GM12891 (cell line): ENCODE results near the gene SDK1.

Experiments used
- DNase-seq: peaks from one replicate; pipeline ENCODE4 v3.0.0; 2011; ENCODE audit warnings: low spot score; ENCODE audit not compliant: insufficient read length
- FAIRE-seq: peaks from 2 replicates; lab custom pipeline; 2011; peaks lifted over from hg19 to GRCh38; lab: Jason Lieb, UNC
- PAX5 ChIP-seq: IDR thresholded peaks from 2 replicates; pipeline ENCODE4 v1.6.1; 2011; ENCODE audit warnings: low read length, moderate library complexity, mild to moderate bottlenecking; ENCODE audit not compliant: insufficient read depth, severe bottlenecking
- POLR2A ChIP-seq: IDR thresholded peaks from 2 replicates; pipeline ENCODE4 v1.6.1; 2011; ENCODE audit warnings: low read depth, low read length, control low read depth
- POLR2AphosphoS5 ChIP-seq: IDR thresholded peaks from 2 replicates; pipeline ENCODE4 v1.6.1; 2011; ENCODE audit warnings: low read depth, low read length, control low read depth
- POU2F2 ChIP-seq: IDR thresholded peaks from 2 replicates; pipeline ENCODE4 v1.6.1; 2011; ENCODE audit warnings: low read depth, mild to moderate bottlenecking, control low read depth, low read length, moderate library complexity
- SPI1 ChIP-seq: IDR thresholded peaks from 2 replicates; pipeline ENCODE4 v1.6.1; 2011; ENCODE audit warnings: low read depth, low read length, control low read depth
- TAF1 ChIP-seq: IDR thresholded peaks from 2 replicates; pipeline ENCODE4 v1.6.1; 2011; ENCODE audit warnings: low read depth, low read length, control low read depth

SDK1 gene

GRCh38 chr7:3585826-3586225 is 284.8 kb downstream of the SDK1 start:
- TF ChIP-seq TAF1 (no peak), POU2F2 (no peak), POLR2AphosphoS5 (no peak), SPI1 (no peak), POLR2A (no peak), PAX5 (no peak)
- FAIRE-seq: no peak
- no peak for DNase-seq

- TF ChIP-seq TAF1 (no peak), PAX5 (no peak), SPI1 (no peak), POU2F2 (no peak), POLR2A (no peak), POLR2AphosphoS5 (no peak)
Observed at GRCh38 chr7:3588341-3588740, 287.3 kb downstream of the SDK1 start.

GRCh38 chr7:3589752-3590151 is 288.7 kb downstream of the SDK1 start:
- TF ChIP-seq POU2F2 (no peak), PAX5 (no peak), POLR2AphosphoS5 (no peak), POLR2A (no peak), TAF1 (no peak), SPI1 (no peak)
- DNase-seq (no peak), FAIRE-seq (no peak)

More at GRCh38 chr7:3588341-3588740, 287.3 kb downstream of the SDK1 start:
- FAIRE-seq (no peak), DNase-seq (no peak)

- TF ChIP-seq TAF1 (no peak), POU2F2 (no peak), POLR2A (no peak), PAX5 (no peak), SPI1 (no peak), POLR2AphosphoS5 (no peak)
- FAIRE-seq (no peak), DNase-seq (no peak)
Observed at GRCh38 chr7:3591219-3591618, 290.2 kb downstream of the SDK1 start.

GRCh38 chr7:3591944-3592343 is 290.9 kb downstream of the SDK1 start:
- no peak for TF ChIP-seq PAX5
- no peak for TF ChIP-seq TAF1
- TF ChIP-seq SPI1: no peak
- TF ChIP-seq POU2F2: no peak
- no peak for TF ChIP-seq POLR2AphosphoS5
- DNase-seq (no peak), FAIRE-seq (no peak)

GRCh38 chr7:3592401-3593134 is 291.5 kb downstream of the SDK1 start:
- no peak for TF ChIP-seq POLR2AphosphoS5
- no peak for TF ChIP-seq SPI1
- DNase-seq (no peak), FAIRE-seq (no peak)

GRCh38 chr7:3594901-3595300 is 293.8 kb downstream of the SDK1 start:
- FAIRE-seq: no peak

GRCh38 chr7:3598854-3599253 is 297.8 kb downstream of the SDK1 start:
- no peak for DNase-seq
- FAIRE-seq: no peak
- TF ChIP-seq POLR2A (no peak), POLR2AphosphoS5 (no peak), TAF1 (no peak), PAX5 (no peak), SPI1 (no peak), POU2F2 (no peak)

More at GRCh38 chr7:3594901-3595300, 293.8 kb downstream of the SDK1 start:
- no peak for DNase-seq
- TF ChIP-seq POLR2A: no peak
- TF ChIP-seq PAX5: no peak
- no peak for TF ChIP-seq POU2F2
- TF ChIP-seq SPI1: no peak
- no peak for TF ChIP-seq POLR2AphosphoS5
- TF ChIP-seq TAF1: no peak

- no peak for TF ChIP-seq POU2F2
- TF ChIP-seq TAF1: no peak
- TF ChIP-seq SPI1: no peak
- TF ChIP-seq POLR2AphosphoS5: no peak
- TF ChIP-seq PAX5: no peak
- no peak for TF ChIP-seq POLR2A
- no peak for FAIRE-seq
- no peak for DNase-seq
Observed at GRCh38 chr7:3605222-3605621, 304.2 kb downstream of the SDK1 start.
